ENCODE results near the gene CBX6. TPM values are rescaled to one million over a fixed set of nuclear protein-coding genes. Genes with fewer than 3 reads are reported as not detected.

CBX6 gene
- total RNA-seq, 2 experiments from 2014 or later, result 41.6 to 42.8 TPM

DNA sequence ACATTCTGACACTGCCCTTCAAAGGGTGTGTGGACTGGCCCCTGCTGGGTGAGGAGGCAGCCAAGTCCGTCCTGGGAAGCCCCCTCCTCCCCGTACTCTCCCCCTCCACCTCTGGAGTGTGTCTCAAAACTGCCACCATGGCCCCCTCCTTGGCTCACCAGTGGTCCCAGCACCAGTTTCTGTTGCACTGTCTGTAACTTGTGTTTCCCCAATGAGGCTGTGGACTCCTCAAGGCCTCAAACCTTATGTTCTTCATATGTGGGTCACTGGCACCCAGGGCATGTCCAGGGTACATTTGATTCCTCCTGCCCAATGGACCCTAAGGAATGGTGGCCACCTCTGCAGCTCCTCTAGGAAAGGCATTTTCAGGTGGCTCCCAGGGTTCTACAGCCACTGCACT, 21.6 kb downstream of the CBX6 start:
- POLR2A ChIA-PET, result interaction anchor here (0.6 kb wide), 1 partner anchor 11 kb away, joined by 4 read pairs; no protein-coding TSS in a partner anchor
- DNase-seq, result no peak

GRCh38 chr22:38849811-38850210, 22.2 kb downstream of the CBX6 start:
- ATAC-seq (ENCODE audit: poor library complexity) (no peak), DNase-seq (no peak)
- H3K9me3 ChIP-seq (ENCODE audit: control insufficient read depth in 1 of 2, insufficient read depth in 1 of 2, low read length in 2 of 2), result no peaks in the 10 kb centered on the region
- TF ChIP-seq CTCF (IDR thresholded peaks at IDR 0.05), result no peak
- no peak overlapping the region for H3K27ac Mint-ChIP-seq
- no peaks in the 10 kb centered on the region for H3K4me1 Mint-ChIP-seq (ENCODE audit: low read depth)
- ChIA-PET POLR2A (interaction anchor here (0.6 kb wide), 1 partner anchor 11 kb away, joined by 4 read pairs; no protein-coding TSS in a partner anchor), CTCF (no interaction called here)
- H3K4me3 ChIP-seq (ENCODE audit: low read length), result no peak overlapping the region
- H3K9me3 Mint-ChIP-seq, result no peaks in the 10 kb centered on the region
- no peaks in the 10 kb centered on the region for H3K36me3 Mint-ChIP-seq (ENCODE audit: low read depth)
- H3K4me3 Mint-ChIP-seq, result no peak overlapping the region
- H3K4me1 ChIP-seq (ENCODE audit: insufficient read depth, low read length), result no peaks in the 10 kb centered on the region
- H3K27me3 Mint-ChIP-seq, result no peaks in the 10 kb centered on the region
- no peaks in the 10 kb centered on the region for H3K36me3 ChIP-seq (ENCODE audit: insufficient read depth, low read length)
- H3K27me3 ChIP-seq (ENCODE audit: control insufficient read depth in 1 of 2, insufficient read depth in 2 of 2, low read length in 2 of 2), result no peaks in the 10 kb centered on the region
- intact Hi-C loops (cut with DNase I, micrococcal nuclease), result no loop called here
- no peak overlapping the region for H3K27ac ChIP-seq (ENCODE audit: low read depth in 1 of 2, low read length in 2 of 2)

More for the DNA sequence above, 21.6 kb downstream of the CBX6 start:
- no peak for TF ChIP-seq CTCF (IDR thresholded peaks at IDR 0.05)
- Histone ChIP-seq H3K36me3 (ENCODE audit: insufficient read depth, low read length) (no peaks in the 10 kb centered on the region), H3K4me1 (ENCODE audit: insufficient read depth, low read length) (no peaks in the 10 kb centered on the region), H3K27me3 (ENCODE audit: control insufficient read depth in 1 of 2, insufficient read depth in 2 of 2, low read length in 2 of 2) (no peaks in the 10 kb centered on the region), H3K27ac (ENCODE audit: low read depth in 1 of 2, low read length in 2 of 2) (no peak overlapping the region), H3K9me3 (ENCODE audit: control insufficient read depth in 1 of 2, insufficient read depth in 1 of 2, low read length in 2 of 2) (no peaks in the 10 kb centered on the region), H3K4me3 (ENCODE audit: low read length) (no peak overlapping the region)
- no peak for ATAC-seq (ENCODE audit: poor library complexity)
- Mint-ChIP-seq H3K9me3 (no peaks in the 10 kb centered on the region), H3K36me3 (ENCODE audit: low read depth) (no peaks in the 10 kb centered on the region), H3K4me3 (no peak overlapping the region), H3K4me1 (ENCODE audit: low read depth) (no peaks in the 10 kb centered on the region), H3K27me3 (no peaks in the 10 kb centered on the region), H3K27ac (no peak overlapping the region)
- intact Hi-C loops (cut with DNase I, micrococcal nuclease), result no loop called here
- CTCF ChIA-PET, result no interaction called here

DNA sequence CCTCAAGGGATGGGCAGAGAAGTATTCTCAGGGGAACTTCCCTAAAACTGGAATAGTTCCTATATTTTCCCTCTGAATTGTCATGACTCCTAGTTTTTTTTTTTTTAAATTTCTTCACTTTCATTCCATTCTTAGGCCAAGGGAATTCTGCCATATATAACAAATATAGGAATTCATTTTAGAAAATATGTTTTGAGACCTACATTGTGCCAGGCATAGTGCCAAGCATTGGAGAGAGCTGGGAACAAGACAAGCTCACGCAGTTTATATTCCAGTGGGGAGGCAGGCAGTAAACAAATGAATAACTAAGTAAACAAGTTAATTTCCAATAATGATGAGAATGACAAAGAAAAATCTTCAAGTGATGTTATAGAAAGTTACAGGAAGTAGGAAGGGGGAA, 25.6 kb downstream of the CBX6 start:
- no peak overlapping the region for H3K4me3 Mint-ChIP-seq
- no peak overlapping the region for H3K27ac Mint-ChIP-seq
- POLR2A ChIA-PET, result no interaction called here

More for the DNA sequence above, 25.6 kb downstream of the CBX6 start:
- intact Hi-C loops (cut with DNase I, micrococcal nuclease), result no loop called here
- Histone ChIP-seq H3K4me3 (ENCODE audit: low read length) (no peak overlapping the region), H3K4me1 (ENCODE audit: insufficient read depth, low read length) (peaks cover 19% of the 10 kb centered on the region), H3K36me3 (ENCODE audit: insufficient read depth, low read length) (no peaks in the 10 kb centered on the region), H3K27ac (ENCODE audit: low read depth in 1 of 2, low read length in 2 of 2) (no peak overlapping the region), H3K27me3 (ENCODE audit: control insufficient read depth in 1 of 2, insufficient read depth in 2 of 2, low read length in 2 of 2) (peaks cover 5 to 12% of the 10 kb centered on the region in 2 experiments), H3K9me3 (ENCODE audit: control insufficient read depth in 1 of 2, insufficient read depth in 1 of 2, low read length in 2 of 2) (no peaks in the 10 kb centered on the region)
- DNase-seq (no peak), ATAC-seq (ENCODE audit: poor library complexity) (no peak)
- Mint-ChIP-seq H3K4me1 (ENCODE audit: low read depth) (peaks cover 20% of the 10 kb centered on the region), H3K36me3 (ENCODE audit: low read depth) (no peaks in the 10 kb centered on the region), H3K9me3 (no peaks in the 10 kb centered on the region), H3K27me3 (peaks cover 10% of the 10 kb centered on the region)
- TF ChIP-seq CTCF (IDR thresholded peaks at IDR 0.05), result no peak
- CTCF ChIA-PET, result no interaction called here
